Psoas muscle (tissue), 7 donors: ENCODE measurements around the gene PANK4. TPM values are rescaled to one million over a fixed set of nuclear protein-coding genes. Genes with fewer than 3 reads are reported as not detected.

Source experiments
- polyA plus RNA-seq, 3 donors: library from polyadenylated mRNA; stranded (reverse); fragments of 200-250 nt; gene quantifications; one replicate each; pipeline ENCODE4 v1.2.3, GENCODE V29; 2013
- total RNA-seq, 4 donors: library from RNA; stranded (reverse); fragmentation: NEBNext Ultra II Directional in 2 of 4; extraction: Animal tissue kit (Norgen Biotek cat#: 25700) in 2 of 4; gene quantifications; one replicate each; pipeline versions ENCODE4 v1.2.1 to v1.2.4, GENCODE V29; 2021 to 2023
- donor health status: healthy with polysubstance abuse.
- donor health status: DM: no; HTN: no; CAD: no; lungs with moderate emphysema.
- donor health status: Bipolar disorder and iron deficiency.
- donor health status: healthy.
- donor health status: DM: no; HTN: no; CAD: no.
- donor health status: DM: no; HTN: no; CAD: no.
- donor health status: DM: yes; HTN: yes; CAD: no.

The PANK4 gene
- total and polyA plus RNA-seq, 7 donors: 29.0 to 45.1 (median 31.9) TPM

Other genes starting within 250 kb of the PANK4 start
- gene MORN1, start 135.0 kb downstream of the PANK4 start, total RNA-seq: 1 to 10 TPM; 3.6 to 6.3 (median 4.5) TPM
- 1 to 10 TPM; 1.2 to 7.3 (median 3.1) TPM for gene MORN1, start 135.0 kb downstream of the PANK4 start, polyA plus RNA-seq
- gene RER1, start 134.8 kb downstream of the PANK4 start, total RNA-seq: 10 to 100 TPM; 71.1 to 97.6 (median 86.7) TPM
- gene RER1, start 134.8 kb downstream of the PANK4 start, polyA plus RNA-seq: 100 to 1,000 TPM in 1 of 3 donors, 10 to 100 TPM in 2; 68.8 to 119 (median 91.3) TPM
- gene PEX10, start 114.0 kb downstream of the PANK4 start, total RNA-seq: 10 to 100 TPM; 14.1 to 19.7 (median 17.1) TPM
- gene PEX10, start 114.0 kb downstream of the PANK4 start, polyA plus RNA-seq: 10 to 100 TPM; 12.6 to 18.4 (median 16.2) TPM
- gene PLCH2, start 50.3 kb downstream of the PANK4 start, total RNA-seq: under 1 TPM; 0.04 to 0.60 (median 0.13) TPM
- gene PLCH2, start 50.3 kb downstream of the PANK4 start, polyA plus RNA-seq: under 1 TPM in 2 of 3 donors, not detected in 1; 0.05 to 0.12 TPM
- gene HES5, start 3.7 kb upstream of the PANK4 start, total RNA-seq: under 1 TPM; 0.18 to 0.77 (median 0.45) TPM
- under 1 TPM in 2 of 3 donors, not detected in 1; 0.13 to 0.14 TPM for gene HES5, start 3.7 kb upstream of the PANK4 start, polyA plus RNA-seq
- gene TNFRSF14, start 29.8 kb upstream of the PANK4 start, total RNA-seq: 10 to 100 TPM in 2 of 4 donors, 1 to 10 TPM in 2; 6.2 to 10.6 (median 8.9) TPM
- 10 to 100 TPM in 1 of 3 donors, 1 to 10 TPM in 2; 6.6 to 10.8 (median 8.2) TPM for gene TNFRSF14, start 29.8 kb upstream of the PANK4 start, polyA plus RNA-seq
- gene PRXL2B, start 60.2 kb upstream of the PANK4 start, total RNA-seq: 1 to 10 TPM in 3 of 4 donors, under 1 TPM in 1; 0.97 to 3.9 (median 3.1) TPM
- gene PRXL2B, start 60.2 kb upstream of the PANK4 start, polyA plus RNA-seq: 1 to 10 TPM; 1.8 to 3.0 (median 2.6) TPM
- gene MMEL1, start 106.4 kb upstream of the PANK4 start, total RNA-seq: under 1 TPM in 2 of 4 donors, not detected in 2; 0.58 to 0.89 TPM
- under 1 TPM; 0.08 to 0.21 (median 0.16) TPM for gene MMEL1, start 106.4 kb upstream of the PANK4 start, polyA plus RNA-seq